ENCODE results near the gene MRPL12. TPM values are rescaled to one million over a fixed set of nuclear protein-coding genes. Genes with fewer than 3 reads are reported as not detected.

MRPL12 gene
- total and polyA plus RNA-seq, 2 of the 13 experiments (the other 11 are each of a cell fraction or from before 2014, with no cell fraction given): 39.1 to 94.1 TPM

DNA sequence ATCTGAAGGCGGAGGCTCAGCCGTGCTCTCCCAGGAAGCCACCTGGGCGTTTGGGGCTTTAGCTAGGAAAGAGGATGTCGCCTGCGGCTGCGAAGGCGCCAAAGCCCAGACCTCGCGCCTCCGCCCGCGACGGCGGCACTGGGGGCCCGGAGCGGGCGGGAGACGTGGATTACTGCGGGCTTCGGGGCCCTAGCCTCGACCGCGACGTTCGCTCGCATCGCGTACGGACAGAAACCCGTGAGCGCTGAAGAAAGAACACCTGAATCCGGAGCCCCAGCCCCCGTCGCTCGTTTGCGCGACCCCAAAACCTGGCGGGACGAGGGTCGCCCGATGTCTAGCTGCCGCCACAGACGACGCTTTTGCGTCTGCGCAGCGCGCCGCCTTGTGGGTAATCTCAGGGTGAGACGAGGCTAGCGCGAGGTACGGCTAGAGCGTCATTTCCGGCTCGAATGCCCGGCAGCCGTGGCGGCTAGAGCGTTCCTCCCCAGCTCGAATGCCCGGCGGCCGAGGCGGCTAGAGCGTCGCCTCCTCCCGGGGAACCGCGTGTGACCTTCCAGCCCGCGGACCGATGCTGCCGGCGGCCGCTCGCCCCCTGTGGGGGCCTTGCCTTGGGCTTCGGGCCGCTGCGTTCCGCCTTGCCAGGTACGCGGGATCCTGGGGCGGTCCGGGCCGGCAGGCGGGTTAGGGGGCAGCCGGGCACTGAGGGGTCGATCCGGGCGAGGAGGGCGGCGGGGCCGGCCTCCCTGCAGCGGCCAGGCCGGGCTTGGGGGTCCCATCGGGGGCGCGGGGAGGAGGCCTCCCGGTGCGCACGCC, at the start of gene MRPL12 (continued):
- TF ChIP-seq ZNF343 (CRISPR knock-in tag; IDR thresholded peaks at IDR 0.05): peak; percentile 72; the same call in 1 of the 2 replicates
- TF ChIP-seq TEAD2 (CRISPR knock-in tag; IDR thresholded peaks at IDR 0.05): peak; percentile 60; the same call in 1 of the 2 replicates
- peak; percentile 85; the same call in 1 of the 2 replicates for TF ChIP-seq MTF2 (CRISPR knock-in tag; IDR thresholded peaks at IDR 0.05; ENCODE audit: borderline replicate concordance)
- peak; percentile 54; the same call in 1 of the 2 replicates for TF ChIP-seq TGIF2 (CRISPR knock-in tag; IDR thresholded peaks at IDR 0.05)
- peak; percentile 99 for TF ChIP-seq ARNT2 (CRISPR knock-in tag; IDR thresholded peaks at IDR 0.05; ENCODE audit: low read depth)
- TF ChIP-seq, protein P1, sequence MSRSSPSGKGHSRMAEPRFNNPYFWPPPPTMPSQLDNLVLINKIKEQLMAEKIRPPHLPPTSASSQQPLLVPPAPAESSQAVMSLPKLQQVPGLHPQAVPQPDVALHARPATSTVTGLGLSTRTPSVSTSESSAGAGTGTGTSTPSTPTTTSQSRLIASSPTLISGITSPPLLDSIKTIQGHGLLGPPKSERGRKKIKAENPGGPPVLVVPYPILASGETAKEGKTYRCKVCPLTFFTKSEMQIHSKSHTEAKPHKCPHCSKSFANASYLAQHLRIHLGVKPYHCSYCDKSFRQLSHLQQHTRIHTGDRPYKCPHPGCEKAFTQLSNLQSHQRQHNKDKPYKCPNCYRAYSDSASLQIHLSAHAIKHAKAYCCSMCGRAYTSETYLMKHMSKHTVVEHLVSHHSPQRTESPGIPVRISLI (CRISPR knock-in tag; IDR thresholded peaks at IDR 0.05; ENCODE audit: borderline replicate concordance): no peak; the same call in none of the 2 replicates
- no peak for TF ChIP-seq MATR3 (CRISPR knock-in tag; IDR thresholded peaks at IDR 0.05)
- no peak for TF ChIP-seq SCMH1 (CRISPR knock-in tag; IDR thresholded peaks at IDR 0.05; ENCODE audit: borderline replicate concordance)
- peak; percentile 98 for TF ChIP-seq CBFB (CRISPR knock-in tag; IDR thresholded peaks at IDR 0.05)
- peak; percentile 17 for TF ChIP-seq CHCHD3 (CRISPR knock-in tag; IDR thresholded peaks at IDR 0.05)
- no peak for TF ChIP-seq CBX2 (IDR thresholded peaks at IDR 0.05; ENCODE audit: low read depth, low read length)
- TF ChIP-seq CBX2 (CRISPR knock-in tag; IDR thresholded peaks at IDR 0.05; ENCODE audit: low read depth): no peak
- peak; percentile 79; the same call in 1 of the 2 replicates for TF ChIP-seq ZBTB20 (CRISPR knock-in tag; IDR thresholded peaks at IDR 0.05; ENCODE audit: borderline replicate concordance, low read depth)
- no peak for TF ChIP-seq ZBTB1 (CRISPR knock-in tag; IDR thresholded peaks at IDR 0.05; ENCODE audit: borderline replicate concordance)
- no peak for TF ChIP-seq ATRX (CRISPR knock-in tag; IDR thresholded peaks at IDR 0.05; ENCODE audit: borderline replicate concordance)
- peak; percentile 86 for TF ChIP-seq YY1 (IDR thresholded peaks at IDR 0.05; ENCODE audit: insufficient read depth, insufficient replicate concordance, low read depth, low read length)
- TF ChIP-seq CC2D1A (CRISPR knock-in tag; IDR thresholded peaks at IDR 0.05): no peak
- no peak for TF ChIP-seq TRAFD1 (CRISPR knock-in tag; IDR thresholded peaks at IDR 0.05; ENCODE audit: borderline replicate concordance)
- TF ChIP-seq KLF9 (CRISPR knock-in tag; IDR thresholded peaks at IDR 0.05; ENCODE audit: low read depth): peak; percentile 73; the same call in 1 of the 2 replicates
- TF ChIP-seq, protein P2, sequence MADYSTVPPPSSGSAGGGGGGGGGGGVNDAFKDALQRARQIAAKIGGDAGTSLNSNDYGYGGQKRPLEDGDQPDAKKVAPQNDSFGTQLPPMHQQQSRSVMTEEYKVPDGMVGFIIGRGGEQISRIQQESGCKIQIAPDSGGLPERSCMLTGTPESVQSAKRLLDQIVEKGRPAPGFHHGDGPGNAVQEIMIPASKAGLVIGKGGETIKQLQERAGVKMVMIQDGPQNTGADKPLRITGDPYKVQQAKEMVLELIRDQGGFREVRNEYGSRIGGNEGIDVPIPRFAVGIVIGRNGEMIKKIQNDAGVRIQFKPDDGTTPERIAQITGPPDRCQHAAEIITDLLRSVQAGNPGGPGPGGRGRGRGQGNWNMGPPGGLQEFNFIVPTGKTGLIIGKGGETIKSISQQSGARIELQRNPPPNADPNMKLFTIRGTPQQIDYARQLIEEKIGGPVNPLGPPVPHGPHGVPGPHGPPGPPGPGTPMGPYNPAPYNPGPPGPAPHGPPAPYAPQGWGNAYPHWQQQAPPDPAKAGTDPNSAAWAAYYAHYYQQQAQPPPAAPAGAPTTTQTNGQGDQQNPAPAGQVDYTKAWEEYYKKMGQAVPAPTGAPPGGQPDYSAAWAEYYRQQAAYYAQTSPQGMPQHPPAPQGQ (CRISPR knock-in tag; IDR thresholded peaks at IDR 0.05; ENCODE audit: borderline replicate concordance): no peak
- TF ChIP-seq ZNF562 (CRISPR knock-in tag; IDR thresholded peaks at IDR 0.05; ENCODE audit: borderline replicate concordance): peak; percentile 14; the same call in 1 of the 2 replicates
- TF ChIP-seq, protein P3, sequence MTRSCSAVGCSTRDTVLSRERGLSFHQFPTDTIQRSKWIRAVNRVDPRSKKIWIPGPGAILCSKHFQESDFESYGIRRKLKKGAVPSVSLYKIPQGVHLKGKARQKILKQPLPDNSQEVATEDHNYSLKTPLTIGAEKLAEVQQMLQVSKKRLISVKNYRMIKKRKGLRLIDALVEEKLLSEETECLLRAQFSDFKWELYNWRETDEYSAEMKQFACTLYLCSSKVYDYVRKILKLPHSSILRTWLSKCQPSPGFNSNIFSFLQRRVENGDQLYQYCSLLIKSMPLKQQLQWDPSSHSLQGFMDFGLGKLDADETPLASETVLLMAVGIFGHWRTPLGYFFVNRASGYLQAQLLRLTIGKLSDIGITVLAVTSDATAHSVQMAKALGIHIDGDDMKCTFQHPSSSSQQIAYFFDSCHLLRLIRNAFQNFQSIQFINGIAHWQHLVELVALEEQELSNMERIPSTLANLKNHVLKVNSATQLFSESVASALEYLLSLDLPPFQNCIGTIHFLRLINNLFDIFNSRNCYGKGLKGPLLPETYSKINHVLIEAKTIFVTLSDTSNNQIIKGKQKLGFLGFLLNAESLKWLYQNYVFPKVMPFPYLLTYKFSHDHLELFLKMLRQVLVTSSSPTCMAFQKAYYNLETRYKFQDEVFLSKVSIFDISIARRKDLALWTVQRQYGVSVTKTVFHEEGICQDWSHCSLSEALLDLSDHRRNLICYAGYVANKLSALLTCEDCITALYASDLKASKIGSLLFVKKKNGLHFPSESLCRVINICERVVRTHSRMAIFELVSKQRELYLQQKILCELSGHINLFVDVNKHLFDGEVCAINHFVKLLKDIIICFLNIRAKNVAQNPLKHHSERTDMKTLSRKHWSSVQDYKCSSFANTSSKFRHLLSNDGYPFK (CRISPR knock-in tag; IDR thresholded peaks at IDR 0.05; ENCODE audit: borderline replicate concordance): peak; percentile 92

Measured in HepG2 (cell line).